HepG2 (cell line): ENCODE results near the gene MMP23B. TPM values are rescaled to one million over a fixed set of nuclear protein-coding genes. Genes with fewer than 3 reads are reported as not detected.

Source experiments
- FOXP1 ChIP-seq, 2 experiments: fragments of 450-650 bp in 1 of 2; IDR thresholded peaks; 2 replicates each; pipeline ENCODE4 v1.6.1; 2017 to 2018; ENCODE audit warnings: antibody characterized with exemption in 1 of 2
- HNRNPH1 ChIP-seq: fragments of 200-400 bp; formaldehyde crosslinking; optimal IDR thresholded peaks from 2 replicates; pipeline ENCODE3; 2017; ENCODE audit warnings: mild to moderate bottlenecking, low read depth, low read length
- JUN ChIP-seq: sonication (generic); formaldehyde crosslinking; IDR thresholded peaks from 2 replicates; pipeline ENCODE4 v1.4.0; 2020; ENCODE audit warnings: mild to moderate bottlenecking, missing genetic modification reagents
- KLF16 ChIP-seq, 2 experiments: sonication (generic) in 1 of 2; formaldehyde crosslinking in 1 of 2; IDR thresholded peaks; 2 replicates each; pipeline versions ENCODE4 v1.6.1 to v1.8.0; 2016 to 2023; ENCODE audit warnings: missing genetic modification reagents in 2 of 2, missing compliant biosample characterization in 1 of 2
- MATR3 ChIP-seq: sonication (generic); formaldehyde crosslinking; IDR thresholded peaks from 2 replicates; pipeline ENCODE4 v1.4.0; 2020; ENCODE audit warnings: missing genetic modification reagents
- MYC ChIP-seq: sonication (generic); formaldehyde crosslinking; IDR thresholded peaks from 2 replicates; pipeline ENCODE4 v1.9.0; 2021; ENCODE audit warnings: missing genetic modification reagents, borderline replicate concordance
- PHF21A ChIP-seq: sonication (generic); formaldehyde crosslinking; IDR thresholded peaks from 2 replicates; pipeline ENCODE4 v1.5.0; 2020; ENCODE audit warnings: mild to moderate bottlenecking, missing genetic modification reagents
- RBFOX2 ChIP-seq: fragments of 200-400 bp; formaldehyde crosslinking; IDR thresholded peaks from 2 replicates; pipeline ENCODE4 v1.6.1; 2017; ENCODE audit warnings: low read depth, mild to moderate bottlenecking, low read length
- RORA ChIP-seq: sonication (generic); formaldehyde crosslinking; IDR thresholded peaks from 2 replicates; pipeline ENCODE4 v1.5.0; 2020; ENCODE audit warnings: mild to moderate bottlenecking, missing genetic modification reagents, moderate library complexity
- SIN3B ChIP-seq: fragments of 150-350 bp; IDR thresholded peaks from 2 replicates; pipeline ENCODE4 v1.6.1; 2014; ENCODE audit warnings: low read length
- TAF1 ChIP-seq: sonication (generic); formaldehyde crosslinking; IDR thresholded peaks from 2 replicates; pipeline ENCODE4 v1.4.0; 2020; ENCODE audit warnings: missing genetic modification reagents
- ZKSCAN5 ChIP-seq: sonication (generic); formaldehyde crosslinking; IDR thresholded peaks from 2 replicates; pipeline ENCODE4 v1.5.1; 2020; ENCODE audit warnings: mild to moderate bottlenecking, missing genetic modification reagents
- ZNF18 ChIP-seq: sonication (generic); formaldehyde crosslinking; IDR thresholded peaks from 2 replicates; pipeline ENCODE4 v1.8.0; 2022; ENCODE audit warnings: mild to moderate bottlenecking, missing genetic modification reagents; ENCODE audit not compliant: insufficient replicate concordance
- ZNF251 ChIP-seq: sonication (generic); formaldehyde crosslinking; IDR thresholded peaks from 2 replicates; pipeline ENCODE4 v1.9.0; 2021; ENCODE audit warnings: mild to moderate bottlenecking, missing genetic modification reagents
- ZNF350 ChIP-seq: sonication (generic); formaldehyde crosslinking; IDR thresholded peaks from 2 replicates; pipeline ENCODE4 v1.4.0; 2020; ENCODE audit warnings: mild to moderate bottlenecking, low read depth, missing genetic modification reagents, borderline replicate concordance
- ZNF383 ChIP-seq: sonication (generic); formaldehyde crosslinking; IDR thresholded peaks from 2 replicates; pipeline ENCODE4 v1.4.0; 2020; ENCODE audit warnings: missing genetic modification reagents, mild to moderate bottlenecking, borderline replicate concordance
- ZNF572 ChIP-seq: sonication (generic); formaldehyde crosslinking; IDR thresholded peaks from 2 replicates; pipeline ENCODE4 v1.5.1; 2020; ENCODE audit warnings: mild to moderate bottlenecking, missing genetic modification reagents
- ZNF740 ChIP-seq: sonication (generic); formaldehyde crosslinking; IDR thresholded peaks from 2 replicates; pipeline ENCODE4 v1.4.0; 2020; ENCODE audit warnings: missing genetic modification reagents
- polyA plus RNA-seq, 8 experiments: library from polyadenylated mRNA; depleted of rRNA in 3 of 8; stranded (reverse) in 7 of 8; unstranded in 1 of 8; fragments of >200 nt; fragmentation: Illumina TruSeq in 4 of 8; extraction: Trizol in 4 of 8; gene quantifications; 2 replicates each; pipeline versions ENCODE4 v1.2.1 to v1.2.3, GENCODE V29; 2011 to 2016; ENCODE audit warnings: low read depth in 4 of 8, missing spikeins in 1 of 8, mixed read lengths in 1 of 8; ENCODE audit not compliant: insufficient read depth in 1 of 8
- total RNA-seq, 5 experiments: library from RNA; depleted of rRNA; stranded (reverse); fragments of >200 nt; fragmentation: Illumina TruSeq; extraction: Trizol; gene quantifications; 2 replicates each; pipeline ENCODE4 v1.2.3, GENCODE V29; 2016; ENCODE audit warnings: low read depth in 1 of 5
- TF ChIP-seq, protein P1 (sequence below): sonication (generic); formaldehyde crosslinking; IDR thresholded peaks from 2 replicates; pipeline ENCODE4 v1.5.0; 2020; ENCODE audit warnings: missing genetic modification reagents
- TF ChIP-seq, protein P2 (sequence below): sonication (generic); formaldehyde crosslinking; IDR thresholded peaks from 2 replicates; pipeline ENCODE4 v1.4.0; 2020; ENCODE audit warnings: missing genetic modification reagents
- TF ChIP-seq, protein P3 (sequence below): sonication (generic); formaldehyde crosslinking; IDR thresholded peaks from 2 replicates; pipeline ENCODE4 v1.5.1; 2020; ENCODE audit warnings: missing genetic modification reagents, mild to moderate bottlenecking, borderline replicate concordance

Gene MMP23B
- total and polyA plus RNA-seq, 2 of the 13 experiments (the other 11 are each of a cell fraction or from before 2014, with no cell fraction given): 0.61 to 0.75 TPM

GRCh38 chr1:1615256-1616044 is 16.5 kb upstream of the MMP23B start, which contains the start of gene MIB2 (continued):
- peak; percentile 93 for TF ChIP-seq TAF1
- no peak for TF ChIP-seq ZKSCAN5
- TF ChIP-seq RBFOX2: peak; percentile 97
- TF ChIP-seq KLF16 (CRISPR knock-in tag; IDR thresholded peaks at IDR 0.05): peak in 1 of 2 experiments; percentile 47; a peak in 1 of 4 replicates
- no peak; the same call in 1 of the 2 replicates for TF ChIP-seq ZNF383 (CRISPR knock-in tag)
- TF ChIP-seq, protein P1, sequence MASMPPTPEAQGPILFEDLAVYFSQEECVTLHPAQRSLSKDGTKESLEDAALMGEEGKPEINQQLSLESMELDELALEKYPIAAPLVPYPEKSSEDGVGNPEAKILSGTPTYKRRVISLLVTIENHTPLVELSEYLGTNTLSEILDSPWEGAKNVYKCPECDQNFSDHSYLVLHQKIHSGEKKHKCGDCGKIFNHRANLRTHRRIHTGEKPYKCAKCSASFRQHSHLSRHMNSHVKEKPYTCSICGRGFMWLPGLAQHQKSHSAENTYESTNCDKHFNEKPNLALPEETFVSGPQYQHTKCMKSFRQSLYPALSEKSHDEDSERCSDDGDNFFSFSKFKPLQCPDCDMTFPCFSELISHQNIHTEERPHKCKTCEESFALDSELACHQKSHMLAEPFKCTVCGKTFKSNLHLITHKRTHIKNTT: no peak
- 0 out of 2 replicates have a peak, but pooled peaks have one; percentile 61 for TF ChIP-seq PHF21A (CRISPR knock-in tag)
- TF ChIP-seq JUN: 0 out of 2 replicates have a peak, but pooled peaks have one; percentile 26
- TF ChIP-seq, protein P2, sequence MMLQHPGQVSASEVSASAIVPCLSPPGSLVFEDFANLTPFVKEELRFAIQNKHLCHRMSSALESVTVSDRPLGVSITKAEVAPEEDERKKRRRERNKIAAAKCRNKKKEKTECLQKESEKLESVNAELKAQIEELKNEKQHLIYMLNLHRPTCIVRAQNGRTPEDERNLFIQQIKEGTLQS (CRISPR knock-in tag): peak; percentile 37; the same call in 1 of the 2 replicates
- TF ChIP-seq ZNF251 (CRISPR knock-in tag): no peak
- no peak for TF ChIP-seq ZNF572
- TF ChIP-seq MYC (CRISPR knock-in tag): peak; percentile 75; the same call in 1 of the 2 replicates
- no peak for TF ChIP-seq ZNF18 (CRISPR knock-in tag)
- TF ChIP-seq ZNF740 (CRISPR knock-in tag): no peak
- no peak; the same call in 1 of the 2 replicates for TF ChIP-seq ZNF350 (CRISPR knock-in tag)
- TF ChIP-seq RORA (CRISPR knock-in tag): no peak
- TF ChIP-seq HNRNPH1: no peak
- TF ChIP-seq MATR3 (CRISPR knock-in tag): no peak
- no peak for TF ChIP-seq FOXP1 (IDR thresholded peaks at IDR 0.05)
- TF ChIP-seq FOXP1 (CRISPR knock-in tag; IDR thresholded peaks at IDR 0.05): no peak
- TF ChIP-seq, protein P3, sequence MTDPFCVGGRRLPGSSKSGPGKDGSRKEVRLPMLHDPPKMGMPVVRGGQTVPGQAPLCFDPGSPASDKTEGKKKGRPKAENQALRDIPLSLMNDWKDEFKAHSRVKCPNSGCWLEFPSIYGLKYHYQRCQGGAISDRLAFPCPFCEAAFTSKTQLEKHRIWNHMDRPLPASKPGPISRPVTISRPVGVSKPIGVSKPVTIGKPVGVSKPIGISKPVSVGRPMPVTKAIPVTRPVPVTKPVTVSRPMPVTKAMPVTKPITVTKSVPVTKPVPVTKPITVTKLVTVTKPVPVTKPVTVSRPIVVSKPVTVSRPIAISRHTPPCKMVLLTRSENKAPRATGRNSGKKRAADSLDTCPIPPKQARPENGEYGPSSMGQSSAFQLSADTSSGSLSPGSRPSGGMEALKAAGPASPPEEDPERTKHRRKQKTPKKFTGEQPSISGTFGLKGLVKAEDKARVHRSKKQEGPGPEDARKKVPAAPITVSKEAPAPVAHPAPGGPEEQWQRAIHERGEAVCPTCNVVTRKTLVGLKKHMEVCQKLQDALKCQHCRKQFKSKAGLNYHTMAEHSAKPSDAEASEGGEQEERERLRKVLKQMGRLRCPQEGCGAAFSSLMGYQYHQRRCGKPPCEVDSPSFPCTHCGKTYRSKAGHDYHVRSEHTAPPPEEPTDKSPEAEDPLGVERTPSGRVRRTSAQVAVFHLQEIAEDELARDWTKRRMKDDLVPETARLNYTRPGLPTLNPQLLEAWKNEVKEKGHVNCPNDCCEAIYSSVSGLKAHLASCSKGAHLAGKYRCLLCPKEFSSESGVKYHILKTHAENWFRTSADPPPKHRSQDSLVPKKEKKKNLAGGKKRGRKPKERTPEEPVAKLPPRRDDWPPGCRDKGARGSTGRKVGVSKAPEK (CRISPR knock-in tag): no peak
- no peak for TF ChIP-seq SIN3B
